ENCODE results near the gene PRELP.

Gene PRELP

GRCh38 chr1:203479646-203480045 is 4.0 kb downstream of the PRELP start:
- no peaks in the 10 kb centered on the region for H3K4me1 Mint-ChIP-seq (ENCODE audit: low read depth)
- no peak overlapping the region for H3K27ac Mint-ChIP-seq
- peaks cover 7% of the 10 kb centered on the region for H3K27me3 Mint-ChIP-seq
- H3K9me3 Mint-ChIP-seq = no peaks in the 10 kb centered on the region
- no peak overlapping the region for H3K4me3 Mint-ChIP-seq
- H3K36me3 Mint-ChIP-seq (ENCODE audit: low read depth) = no peaks in the 10 kb centered on the region

- Mint-ChIP-seq H3K4me3 (no peak overlapping the region), H3K4me1 (ENCODE audit: low read depth) (no peaks in the 10 kb centered on the region), H3K9me3 (no peaks in the 10 kb centered on the region), H3K27ac (no peak overlapping the region), H3K36me3 (ENCODE audit: low read depth) (no peaks in the 10 kb centered on the region), H3K27me3 (peaks cover 7% of the 10 kb centered on the region)
These were observed 4.5 kb downstream of the PRELP start for GRCh38 chr1:203480084-203480483.

DNA sequence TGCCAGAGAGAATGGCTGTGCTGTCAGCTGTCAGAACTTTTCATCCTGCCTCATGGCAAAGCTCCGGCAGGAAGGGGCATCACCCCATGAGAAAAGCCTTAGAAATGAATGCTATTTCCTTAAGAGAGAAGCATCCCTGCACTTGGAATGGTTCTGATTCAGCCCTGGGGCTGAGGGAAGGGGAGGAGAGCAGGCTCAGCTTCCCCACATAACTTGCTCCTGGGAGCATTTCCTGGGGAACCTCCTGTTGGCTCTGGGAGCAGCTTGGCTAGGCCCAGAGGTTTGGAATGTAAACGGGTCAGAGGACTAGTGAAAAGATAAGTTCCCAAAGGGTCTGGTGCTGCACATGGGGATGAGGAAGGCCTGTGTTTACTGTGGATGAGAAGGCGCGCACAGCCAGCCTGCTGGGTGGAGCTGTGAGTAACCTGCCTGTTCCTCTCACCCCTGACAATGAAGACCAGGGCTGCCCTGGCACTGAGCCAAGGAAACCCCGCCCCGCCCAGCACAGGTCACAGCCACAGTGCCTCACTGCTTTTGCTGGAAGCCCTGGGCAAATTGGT is 5.0 kb downstream of the PRELP start:
- no peaks in the 10 kb centered on the region for H3K36me3 Mint-ChIP-seq (ENCODE audit: low read depth)
- no peaks in the 10 kb centered on the region for H3K9me3 Mint-ChIP-seq
- H3K4me3 Mint-ChIP-seq = no peak overlapping the region
- no peaks in the 10 kb centered on the region for H3K4me1 Mint-ChIP-seq (ENCODE audit: low read depth)
- no peak overlapping the region for H3K27ac Mint-ChIP-seq
- H3K27me3 Mint-ChIP-seq = peaks cover 7% of the 10 kb centered on the region

GRCh38 chr1:203481196-203481595 is 5.6 kb downstream of the PRELP start:
- no peak overlapping the region for H3K4me3 Mint-ChIP-seq
- no peak overlapping the region for H3K27ac Mint-ChIP-seq
- H3K4me1 Mint-ChIP-seq (ENCODE audit: low read depth) = no peaks in the 10 kb centered on the region
- H3K27me3 Mint-ChIP-seq = peaks cover 2% of the 10 kb centered on the region
- no peaks in the 10 kb centered on the region for H3K9me3 Mint-ChIP-seq
- H3K36me3 Mint-ChIP-seq (ENCODE audit: low read depth) = no peaks in the 10 kb centered on the region

GRCh38 chr1:203486618-203487370 is 11.2 kb downstream of the PRELP start:
- H3K4me3 Mint-ChIP-seq = peak overlapping the region; percentile 74
- H3K4me1 Mint-ChIP-seq (ENCODE audit: low read depth) = peaks cover 3% of the 10 kb centered on the region
- H3K9me3 Mint-ChIP-seq = no peaks in the 10 kb centered on the region
- no peaks in the 10 kb centered on the region for H3K27me3 Mint-ChIP-seq
- peak overlapping the region; percentile 53 for H3K27ac Mint-ChIP-seq
- no peaks in the 10 kb centered on the region for H3K36me3 Mint-ChIP-seq (ENCODE audit: low read depth)

DNA sequence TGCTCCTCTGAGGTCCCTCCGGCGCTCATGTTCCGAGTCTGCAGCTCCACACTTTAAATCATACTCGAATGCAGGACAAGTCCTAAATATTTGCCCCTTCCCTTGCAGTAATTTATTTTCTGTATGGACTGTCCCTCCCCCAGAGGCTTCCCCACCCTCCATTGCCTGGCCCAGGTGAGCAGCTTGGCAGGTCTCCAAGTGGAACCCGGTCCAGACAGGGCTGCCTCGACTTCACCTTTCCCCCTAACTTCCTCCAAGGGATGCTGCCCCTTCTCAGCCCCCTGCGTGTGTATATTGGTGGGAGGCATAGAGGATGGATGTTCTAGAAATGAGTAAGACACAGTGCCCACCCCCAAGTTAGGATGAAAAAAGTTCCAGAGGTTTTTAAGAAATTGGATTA is 12.9 kb downstream of the PRELP start:
- no peaks in the 10 kb centered on the region for H3K36me3 Mint-ChIP-seq (ENCODE audit: low read depth)
- H3K27me3 Mint-ChIP-seq = no peaks in the 10 kb centered on the region
- H3K9me3 Mint-ChIP-seq = no peaks in the 10 kb centered on the region
- no peak overlapping the region for H3K27ac Mint-ChIP-seq
- H3K4me1 Mint-ChIP-seq (ENCODE audit: low read depth) = peaks cover 3% of the 10 kb centered on the region
- no peak overlapping the region for H3K4me3 Mint-ChIP-seq

DNA sequence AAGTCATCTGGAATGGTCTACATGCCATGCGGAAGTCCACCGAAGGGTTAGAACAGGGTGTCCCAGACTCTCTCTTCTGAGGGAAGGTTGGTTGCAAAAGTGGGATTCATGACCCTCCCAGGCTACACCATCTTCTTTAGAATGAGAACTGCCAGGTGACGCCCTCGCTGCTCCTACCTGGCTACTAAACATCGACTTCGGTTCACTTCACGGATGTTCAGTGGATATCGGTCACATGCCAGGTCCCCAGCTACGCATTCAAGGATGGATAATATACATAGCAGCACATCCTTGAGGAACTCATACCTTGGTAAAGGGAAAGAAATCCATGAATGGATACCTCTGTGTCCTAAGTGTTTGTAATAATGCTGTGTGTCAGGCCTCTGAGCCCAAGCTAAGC is 15.0 kb downstream of the PRELP start:
- H3K4me3 Mint-ChIP-seq = no peak overlapping the region
- H3K36me3 Mint-ChIP-seq (ENCODE audit: low read depth) = no peaks in the 10 kb centered on the region
- peaks cover 3% of the 10 kb centered on the region for H3K4me1 Mint-ChIP-seq (ENCODE audit: low read depth)
- H3K9me3 Mint-ChIP-seq = no peaks in the 10 kb centered on the region
- no peak overlapping the region for H3K27ac Mint-ChIP-seq
- H3K27me3 Mint-ChIP-seq = no peaks in the 10 kb centered on the region

- peaks cover 3% of the 10 kb centered on the region for H3K4me1 Mint-ChIP-seq (ENCODE audit: low read depth)
- H3K27me3 Mint-ChIP-seq = no peaks in the 10 kb centered on the region
- no peaks in the 10 kb centered on the region for H3K36me3 Mint-ChIP-seq (ENCODE audit: low read depth)
- H3K27ac Mint-ChIP-seq = no peak overlapping the region
- H3K9me3 Mint-ChIP-seq = no peaks in the 10 kb centered on the region
- no peak overlapping the region for H3K4me3 Mint-ChIP-seq
These were observed 16.1 kb downstream of the PRELP start for GRCh38 chr1:203491664-203492063.

- no peaks in the 10 kb centered on the region for H3K36me3 Mint-ChIP-seq (ENCODE audit: low read depth)
- no peak overlapping the region for H3K27ac Mint-ChIP-seq
- H3K9me3 Mint-ChIP-seq = no peaks in the 10 kb centered on the region
- H3K27me3 Mint-ChIP-seq = no peaks in the 10 kb centered on the region
- H3K4me1 Mint-ChIP-seq (ENCODE audit: low read depth) = peaks cover 3% of the 10 kb centered on the region
- no peak overlapping the region for H3K4me3 Mint-ChIP-seq
These were observed 16.6 kb downstream of the PRELP start for GRCh38 chr1:203492082-203492747.

DNA sequence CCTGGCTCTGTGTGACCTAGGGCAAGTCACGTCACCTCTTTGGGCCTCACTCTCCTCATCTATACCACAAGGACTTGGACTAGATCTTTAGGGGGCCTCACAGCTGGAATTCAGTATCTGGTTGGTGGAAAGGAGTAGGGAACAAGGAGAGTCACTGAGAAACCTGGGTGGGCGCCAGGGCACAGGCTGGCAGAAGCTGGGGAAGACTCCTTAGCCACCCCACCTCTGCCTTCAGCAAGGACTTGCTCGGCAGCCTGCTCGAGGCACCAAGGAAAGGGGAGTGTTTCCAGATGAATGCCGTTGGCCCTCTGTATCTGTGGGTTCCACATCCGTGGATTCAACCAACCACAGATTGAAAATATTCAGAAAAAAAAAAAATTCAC is 17.1 kb downstream of the PRELP start:
- Mint-ChIP-seq H3K9me3 (no peaks in the 10 kb centered on the region), H3K27me3 (no peaks in the 10 kb centered on the region), H3K4me3 (no peak overlapping the region), H3K4me1 (ENCODE audit: low read depth) (peaks cover 3% of the 10 kb centered on the region), H3K36me3 (ENCODE audit: low read depth) (no peaks in the 10 kb centered on the region), H3K27ac (no peak overlapping the region)

- Mint-ChIP-seq H3K9me3 (no peaks in the 10 kb centered on the region), H3K27me3 (no peaks in the 10 kb centered on the region), H3K27ac (no peak within 1 kb of the TSS), H3K36me3 (ENCODE audit: low read depth) (no peaks in the 10 kb centered on the region), H3K4me3 (no peak within 1 kb of the TSS), H3K4me1 (ENCODE audit: low read depth) (no peaks in the 10 kb centered on the region)
These were observed 18.3 kb downstream of the PRELP start, which contains the start of gene OPTC for GRCh38 chr1:203493901-203494300. Gene OPTC, plus strand, starts transcription at chr1:203494153. Its CDS starts 1,853 bp downstream, at chr1:203496006.

DNA sequence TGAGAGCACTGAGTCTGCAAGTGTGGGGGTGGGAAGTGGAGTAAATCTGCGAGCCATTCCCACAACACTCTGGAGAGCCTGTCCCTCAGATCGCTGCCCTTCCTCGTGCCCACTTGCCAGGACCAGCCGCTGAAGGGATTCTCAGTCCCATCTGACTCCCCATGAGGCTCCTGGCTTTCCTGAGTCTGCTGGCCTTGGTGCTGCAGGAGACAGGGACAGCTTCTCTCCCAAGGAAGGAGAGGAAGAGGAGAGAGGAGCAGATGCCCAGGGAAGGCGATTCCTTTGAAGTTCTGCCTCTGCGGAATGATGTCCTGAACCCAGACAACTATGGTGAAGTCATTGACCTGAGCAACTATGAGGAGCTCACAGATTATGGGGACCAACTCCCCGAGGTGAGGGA is 20.2 kb downstream of the PRELP start:
- H3K4me1 Mint-ChIP-seq (ENCODE audit: low read depth) = no peaks in the 10 kb centered on the region
- H3K9me3 Mint-ChIP-seq = no peaks in the 10 kb centered on the region
- no peak overlapping the region for H3K4me3 Mint-ChIP-seq
- H3K27ac Mint-ChIP-seq = no peak overlapping the region
- H3K36me3 Mint-ChIP-seq (ENCODE audit: low read depth) = no peaks in the 10 kb centered on the region
- no peaks in the 10 kb centered on the region for H3K27me3 Mint-ChIP-seq

DNA sequence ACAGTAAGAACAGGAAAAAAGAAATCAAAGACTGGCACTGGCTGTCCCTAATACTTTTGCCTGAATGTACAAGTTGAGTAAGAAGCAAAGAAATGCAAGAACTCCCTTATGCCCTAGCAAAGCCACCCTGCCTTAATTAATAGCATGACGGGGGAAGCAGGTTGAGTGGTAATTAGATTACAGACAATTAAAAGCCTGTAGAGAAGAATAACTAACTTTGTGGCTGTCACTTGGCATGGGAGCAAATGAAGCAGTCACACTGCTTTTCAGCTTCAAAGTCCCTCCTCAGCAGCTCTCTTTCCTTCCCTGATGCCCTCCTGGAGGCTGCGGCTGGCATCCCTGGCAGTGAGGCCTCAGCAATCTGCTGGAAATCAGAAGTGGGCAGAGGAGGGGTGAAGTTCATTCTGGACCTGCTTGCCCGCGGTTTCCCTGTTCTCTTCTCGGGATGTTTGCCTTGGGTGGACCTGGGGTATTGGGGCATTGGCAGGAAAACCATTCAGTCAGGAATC is 21.7 kb downstream of the PRELP start:
- no peaks in the 10 kb centered on the region for H3K9me3 Mint-ChIP-seq
- H3K27me3 Mint-ChIP-seq = no peaks in the 10 kb centered on the region

DNA sequence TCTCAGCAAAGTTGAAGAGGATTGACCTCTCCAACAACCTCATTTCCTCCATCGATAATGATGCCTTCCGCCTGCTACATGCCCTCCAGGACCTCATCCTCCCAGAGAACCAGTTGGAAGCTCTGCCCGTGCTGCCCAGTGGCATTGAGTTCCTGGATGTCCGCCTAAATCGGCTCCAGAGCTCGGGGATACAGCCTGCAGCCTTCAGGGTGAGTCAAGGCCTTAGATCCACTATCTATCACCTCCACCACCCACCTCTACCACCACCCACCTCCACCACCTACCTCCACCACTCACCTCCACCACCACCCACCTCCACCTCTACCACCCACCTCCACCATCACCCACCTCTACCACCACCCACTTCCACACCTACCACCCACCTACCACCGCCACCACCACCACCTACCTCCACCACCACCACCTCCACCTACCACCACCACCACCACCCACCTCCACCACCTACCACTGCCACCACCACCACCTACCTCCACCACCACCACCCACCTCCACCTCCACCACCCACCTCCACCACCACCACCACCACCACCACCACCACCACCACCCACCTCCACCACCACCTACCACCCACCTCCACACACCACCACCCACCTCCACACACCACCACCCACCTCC is 24.2 kb downstream of the PRELP start:
- Mint-ChIP-seq H3K9me3 (no peaks in the 10 kb centered on the region), H3K27ac (no peak overlapping the region), H3K4me3 (no peak overlapping the region)

More for the DNA sequence above, 21.7 kb downstream of the PRELP start:
- Mint-ChIP-seq H3K27ac (no peak overlapping the region), H3K4me3 (no peak overlapping the region), H3K36me3 (ENCODE audit: low read depth) (no peaks in the 10 kb centered on the region), H3K4me1 (ENCODE audit: low read depth) (no peaks in the 10 kb centered on the region)

GRCh38 chr1:203500279-203500678 is 24.7 kb downstream of the PRELP start:
- Mint-ChIP-seq H3K9me3 (no peaks in the 10 kb centered on the region), H3K27me3 (no peaks in the 10 kb centered on the region), H3K27ac (peak overlapping the region; percentile 27)

More for the DNA sequence above, 24.2 kb downstream of the PRELP start:
- no peaks in the 10 kb centered on the region for H3K27me3 Mint-ChIP-seq
- no peaks in the 10 kb centered on the region for H3K36me3 Mint-ChIP-seq (ENCODE audit: low read depth)
- peaks cover 4% of the 10 kb centered on the region for H3K4me1 Mint-ChIP-seq (ENCODE audit: low read depth)

More at GRCh38 chr1:203500279-203500678, 24.7 kb downstream of the PRELP start:
- no peak overlapping the region for H3K4me3 Mint-ChIP-seq
- no peaks in the 10 kb centered on the region for H3K36me3 Mint-ChIP-seq (ENCODE audit: low read depth)
- peaks cover 4% of the 10 kb centered on the region for H3K4me1 Mint-ChIP-seq (ENCODE audit: low read depth)

All from stimulated activated naive CD8-positive, alpha-beta T cell treated with anti-CD3 and anti-CD28 coated beads, Interleukin-15, Interleukin-2, amounts not matched to agents 100 ng/mL and 50 ng/mL, for 24 hours (primary cell).